NCI-H1436 treated with DMSO at 0.1 percent for 48 hours (cell line): Measurements from ENCODE around the gene KMT2A.
"Not testable (repeated sequence)": the region's sequence is repeated elsewhere in the genome, so short reads cannot be mapped to it uniquely, and the experiment has no call there.

ENCODE experiments used
- DNase-seq: peaks from one replicate; lab custom pipeline; 2025; lab: John Stamatoyannopoulos, UW

Gene KMT2A

GRCh38 chr11:118435290-118435892 lies 901 bp upstream of the KMT2A start:
- DNase-seq, result peak; percentile 84

GRCh38 chr11:118436639-118437207 lies 431 bp downstream of the KMT2A start:
- no peak for DNase-seq

DNA sequence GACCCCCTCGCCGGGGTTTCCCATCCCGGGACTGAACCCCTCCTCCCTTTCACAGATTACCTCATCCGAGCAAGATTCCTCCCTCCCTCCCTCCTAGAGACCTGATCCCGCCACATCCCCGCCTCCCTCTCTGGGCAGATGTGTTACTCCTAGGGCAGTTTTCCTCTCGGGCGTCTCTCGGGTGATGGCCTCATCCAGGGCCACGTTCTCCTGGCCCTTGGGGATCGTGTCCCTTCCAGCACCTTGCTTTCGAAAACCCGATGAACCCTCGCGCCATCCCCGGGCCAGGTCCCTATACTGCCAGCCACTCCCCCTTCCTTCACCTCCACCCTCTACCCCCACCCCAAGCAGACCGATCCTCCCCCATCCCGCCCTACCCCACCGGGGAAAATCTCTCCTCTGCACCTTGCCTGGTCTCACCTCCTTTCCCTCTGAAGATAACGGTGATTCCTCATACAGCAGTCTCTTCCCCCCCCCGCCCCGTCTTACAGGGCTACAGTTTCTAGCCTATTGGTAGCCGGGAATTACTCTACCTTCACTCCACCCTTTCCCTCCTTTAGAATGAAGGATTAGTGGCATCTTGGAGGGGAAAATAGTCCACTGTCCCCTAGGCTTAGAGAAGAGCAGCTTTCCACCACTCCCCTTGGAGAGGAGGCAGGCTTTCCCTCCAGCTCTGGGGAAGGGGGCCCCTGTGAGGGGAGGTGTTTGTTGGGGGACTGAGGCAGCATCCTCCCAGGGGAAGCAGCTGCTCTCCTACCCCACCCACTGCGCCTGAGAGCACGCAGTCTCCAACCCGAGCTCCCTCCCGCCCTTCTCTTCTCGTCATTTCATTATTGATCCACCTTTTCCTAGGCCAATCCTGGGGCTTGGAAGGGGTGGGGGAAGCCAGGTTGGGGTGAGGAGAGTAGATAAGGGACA lies 1.2 kb downstream of the KMT2A start:
- DNase-seq, result peak; percentile 27

DNA sequence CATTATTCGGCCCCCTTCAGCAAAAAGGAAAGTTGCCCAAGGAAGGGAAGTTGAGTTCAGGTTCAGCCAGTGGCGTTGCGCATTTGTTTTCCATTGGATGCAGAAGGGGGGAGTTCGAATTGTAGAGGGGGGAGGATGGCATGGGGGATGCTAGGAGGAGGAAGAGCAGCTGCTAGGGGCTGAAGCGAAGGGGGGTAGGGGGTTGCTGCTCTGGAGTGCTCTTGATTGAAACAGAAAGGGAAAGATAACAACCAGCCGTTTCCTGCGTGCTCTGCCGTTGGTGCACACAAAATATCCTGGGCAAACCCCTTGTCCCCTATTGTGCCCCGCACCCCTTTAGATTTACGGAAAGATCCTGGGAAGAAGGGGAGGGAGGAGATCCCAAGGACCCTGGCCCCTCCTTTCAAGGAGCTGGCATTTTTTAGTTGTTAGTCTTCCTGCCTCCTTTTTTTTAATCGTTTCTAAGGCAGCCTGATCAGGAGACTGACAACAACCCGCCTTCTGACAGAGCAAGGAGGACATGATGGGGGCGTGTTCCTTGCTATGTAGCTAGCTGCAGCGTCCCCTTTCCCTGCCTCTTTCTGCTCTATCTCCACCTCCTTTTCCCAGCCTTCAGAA lies 2.1 kb downstream of the KMT2A start:
- no peak for DNase-seq

DNA sequence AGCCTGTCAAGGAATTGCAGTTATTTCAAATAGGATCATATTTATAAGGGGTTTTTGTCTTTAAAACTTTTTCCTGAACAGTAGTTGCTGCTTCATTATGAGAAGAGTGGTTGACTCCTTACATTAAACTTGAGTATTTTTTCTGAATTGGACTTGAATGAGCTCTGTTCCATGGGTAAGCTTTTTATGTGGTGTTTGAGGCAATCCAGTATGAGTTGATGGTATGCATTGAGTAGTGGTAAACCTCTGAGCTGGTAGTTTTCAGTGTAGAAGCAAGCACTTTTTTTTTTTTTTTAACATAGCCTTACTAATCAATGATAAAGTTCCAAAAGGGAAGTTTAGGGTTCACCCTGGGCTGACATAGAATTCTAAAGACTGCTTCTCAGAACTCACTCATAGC lies 3.4 kb downstream of the KMT2A start:
- DNase-seq, result no peak

DNA sequence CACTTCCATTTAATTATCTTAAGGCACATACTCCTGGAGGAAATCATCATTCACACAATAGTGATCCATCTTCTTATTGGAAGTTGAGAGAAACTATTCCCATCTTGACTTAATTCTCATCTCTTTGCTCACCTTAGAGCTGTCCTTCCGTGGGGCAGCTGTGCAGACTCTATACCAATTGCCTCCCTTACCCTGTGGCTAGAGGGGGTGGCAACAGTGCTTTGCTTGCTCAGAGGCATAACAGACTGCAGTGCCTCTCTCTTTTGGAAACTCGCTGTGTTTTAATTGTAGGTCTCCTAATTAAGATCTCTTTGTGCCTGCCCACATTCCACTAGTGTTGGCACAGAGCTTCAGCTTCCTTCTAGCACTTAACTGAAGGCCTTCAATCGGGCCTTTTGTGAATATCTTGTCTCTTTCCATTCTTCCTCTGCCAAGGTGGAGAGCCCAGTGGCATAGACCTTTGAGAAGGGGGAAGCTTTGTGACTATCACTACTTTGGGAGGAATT lies 5.5 kb downstream of the KMT2A start:
- DNase-seq, result no peak

- no peak for DNase-seq
These were observed 6.0 kb downstream of the KMT2A start for GRCh38 chr11:118442301-118442700.

DNA sequence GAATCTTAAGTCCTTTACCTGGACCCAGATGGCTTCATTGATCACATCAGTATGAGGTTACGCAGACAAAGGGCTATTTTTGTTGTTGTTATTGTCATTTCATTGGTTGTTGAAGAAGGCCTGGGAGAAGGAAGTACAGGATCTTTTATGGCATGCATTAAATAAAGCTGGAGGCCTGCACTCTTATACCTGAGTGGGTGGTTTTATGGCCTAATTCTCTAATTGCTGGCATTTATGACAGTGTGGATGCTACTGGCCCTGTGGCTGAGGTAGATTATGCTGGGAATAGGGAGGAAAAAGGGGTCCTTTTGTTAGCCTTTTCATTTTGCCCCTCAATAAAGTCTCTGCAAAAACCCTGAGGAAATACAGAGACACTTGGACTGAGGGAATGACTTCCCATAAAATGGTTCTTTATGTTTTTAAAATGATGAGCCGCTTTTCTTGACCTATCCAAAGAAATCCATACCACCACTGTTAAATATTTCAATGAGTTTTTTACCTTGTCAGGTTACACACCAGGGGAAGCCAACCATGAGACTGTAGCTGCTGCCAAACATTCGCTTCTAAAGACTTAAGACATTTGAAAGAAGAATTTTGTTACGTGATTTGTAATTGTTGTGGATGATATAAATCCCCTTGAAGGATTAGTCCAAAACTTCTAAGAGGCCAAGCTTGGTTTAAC lies 6.8 kb downstream of the KMT2A start:
- DNase-seq, result no peak

DNA sequence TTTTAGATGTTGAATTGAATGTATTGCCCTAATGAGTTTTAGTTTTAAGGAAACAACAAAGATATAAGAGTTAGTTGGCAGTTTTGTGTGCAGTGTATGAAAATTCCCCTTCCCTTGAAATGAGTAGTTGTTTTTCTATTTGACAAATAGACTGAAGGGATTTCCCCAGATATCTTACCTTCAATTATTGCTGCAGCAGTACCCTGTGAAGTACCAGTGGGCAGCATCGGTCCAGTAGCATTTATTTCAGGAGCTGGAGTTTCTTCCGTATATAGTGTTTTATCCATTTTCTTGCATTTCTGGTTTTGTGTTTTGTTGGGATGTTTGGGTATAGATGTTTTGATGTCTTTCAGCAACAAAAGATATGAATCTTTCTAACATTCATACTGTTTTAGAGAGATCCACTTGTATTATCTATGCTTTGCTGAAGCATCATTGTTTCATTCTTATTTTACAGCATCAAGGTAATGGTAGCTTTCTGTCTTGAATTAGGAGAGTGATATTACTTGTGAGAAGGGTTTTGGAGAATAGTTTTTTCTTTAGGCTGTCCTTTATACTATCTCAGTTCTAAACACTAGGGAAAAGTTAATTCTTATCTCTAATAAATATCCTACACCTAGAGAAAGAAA lies 7.4 kb downstream of the KMT2A start:
- no peak for DNase-seq

GRCh38 chr11:118447423-118447822 lies 11.1 kb downstream of the KMT2A start:
- no peak for DNase-seq

DNA sequence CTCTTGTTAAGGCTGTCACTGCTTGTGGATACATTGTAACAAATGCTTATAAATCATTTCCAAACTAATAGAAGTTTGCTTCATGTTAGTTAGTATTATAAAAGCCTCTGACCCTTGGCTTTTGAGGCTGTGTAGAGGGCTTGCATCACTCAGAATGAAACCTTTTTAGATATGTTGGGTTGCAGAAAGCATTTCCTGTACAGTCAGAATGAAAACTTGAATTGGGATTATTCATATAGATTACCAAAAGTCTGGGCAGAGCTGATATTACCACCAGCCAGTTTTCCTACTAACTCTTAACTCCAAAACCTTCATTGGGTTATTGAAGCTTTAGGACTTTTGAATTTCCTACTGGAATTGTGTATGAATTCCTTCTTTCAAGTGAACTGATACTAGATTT lies 12.0 kb downstream of the KMT2A start:
- DNase-seq, result no peak

GRCh38 chr11:118449316-118449918 lies 13.1 kb downstream of the KMT2A start:
- DNase-seq, result no peak

- DNase-seq, result no peak
These were observed 14.2 kb downstream of the KMT2A start for GRCh38 chr11:118450451-118450850.

- DNase-seq, result no peak
These were observed 25.9 kb downstream of the KMT2A start for GRCh38 chr11:118462178-118462577.

- DNase-seq, result not testable (repeated sequence)
These were observed 32.7 kb downstream of the KMT2A start for GRCh38 chr11:118468968-118469367.

- no peak for DNase-seq
These were observed 34.7 kb downstream of the KMT2A start for GRCh38 chr11:118471030-118471429.

- DNase-seq, result no peak
These were observed 37.2 kb downstream of the KMT2A start for GRCh38 chr11:118473537-118473936.

DNA sequence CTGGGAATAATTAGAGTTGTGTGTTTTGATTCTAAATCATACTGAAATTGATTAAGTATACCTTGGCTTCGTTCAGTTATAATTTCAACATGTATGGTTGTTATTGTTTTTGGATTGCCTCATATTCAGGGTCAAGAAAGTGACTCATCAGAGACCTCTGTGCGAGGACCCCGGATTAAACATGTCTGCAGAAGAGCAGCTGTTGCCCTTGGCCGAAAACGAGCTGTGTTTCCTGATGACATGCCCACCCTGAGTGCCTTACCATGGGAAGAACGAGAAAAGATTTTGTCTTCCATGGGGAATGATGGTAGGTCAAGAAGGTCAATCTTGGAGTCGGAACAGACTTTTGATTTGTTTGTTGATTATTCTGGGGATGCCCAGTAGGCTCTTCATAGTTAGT lies 40.4 kb downstream of the KMT2A start:
- DNase-seq, result no peak

DNA sequence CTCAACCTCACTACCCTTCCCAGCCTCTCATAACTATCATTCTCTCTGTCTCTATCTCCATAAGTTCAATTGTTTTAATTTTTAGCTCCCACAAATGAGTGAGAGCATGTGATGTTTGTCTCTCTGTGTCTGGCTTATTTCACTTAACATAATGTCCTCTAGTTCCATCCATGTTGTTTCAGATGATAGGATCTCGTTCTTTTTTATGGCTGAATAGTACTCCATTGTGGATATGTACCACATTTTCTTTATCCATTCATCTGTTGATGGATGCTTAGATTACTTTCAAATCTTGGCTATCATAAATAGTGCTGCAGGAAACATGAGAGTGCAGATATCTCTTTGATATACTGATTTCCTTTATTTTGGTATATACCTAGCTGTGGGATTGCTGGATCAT lies 44.9 kb downstream of the KMT2A start:
- DNase-seq, result not testable (repeated sequence)

DNA sequence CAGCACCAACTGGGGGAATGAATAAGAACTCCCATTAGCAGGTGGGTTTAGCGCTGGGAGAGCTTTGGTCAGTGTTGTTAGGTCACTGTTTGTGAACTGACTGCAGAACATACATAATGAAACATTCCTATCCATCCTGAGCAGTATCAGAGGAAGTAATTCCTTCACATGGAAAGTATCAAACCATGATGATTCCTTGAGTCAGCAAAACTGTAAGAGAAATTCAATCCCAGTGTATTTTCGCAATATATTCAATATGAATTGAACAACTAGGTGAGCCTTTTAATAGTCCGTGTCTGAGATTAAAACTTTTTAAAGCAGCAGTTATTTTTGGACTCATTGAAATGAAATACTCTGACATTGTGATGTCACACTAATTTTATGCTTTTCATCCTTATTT lies 48.1 kb downstream of the KMT2A start:
- DNase-seq, result no peak

DNA sequence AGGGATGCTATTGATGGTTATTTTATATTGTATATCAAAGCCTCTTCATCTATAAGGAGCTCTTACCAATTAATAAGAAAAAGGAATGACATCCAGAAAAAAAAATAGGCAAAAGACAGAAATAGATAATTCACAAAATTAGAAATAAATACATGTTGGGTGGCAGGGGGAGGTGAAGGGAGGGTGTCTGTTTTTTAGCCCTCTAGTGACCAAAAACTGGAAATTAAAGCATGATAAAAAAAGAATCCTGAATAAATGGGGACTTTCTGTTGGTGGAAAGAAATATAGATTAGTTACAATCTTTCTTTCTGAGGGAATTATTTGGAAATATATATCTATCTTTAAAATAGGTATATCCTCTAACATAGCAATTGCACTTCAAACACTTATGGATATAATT lies 49.0 kb downstream of the KMT2A start:
- no peak for DNase-seq
